ENCODE data around the gene STIP1.

GRCh38 chr11:64230171-64230984 is 44.4 kb downstream of the STIP1 start, which contains the start of gene DNAJC4:
- TF ChIP-seq, protein P1, sequence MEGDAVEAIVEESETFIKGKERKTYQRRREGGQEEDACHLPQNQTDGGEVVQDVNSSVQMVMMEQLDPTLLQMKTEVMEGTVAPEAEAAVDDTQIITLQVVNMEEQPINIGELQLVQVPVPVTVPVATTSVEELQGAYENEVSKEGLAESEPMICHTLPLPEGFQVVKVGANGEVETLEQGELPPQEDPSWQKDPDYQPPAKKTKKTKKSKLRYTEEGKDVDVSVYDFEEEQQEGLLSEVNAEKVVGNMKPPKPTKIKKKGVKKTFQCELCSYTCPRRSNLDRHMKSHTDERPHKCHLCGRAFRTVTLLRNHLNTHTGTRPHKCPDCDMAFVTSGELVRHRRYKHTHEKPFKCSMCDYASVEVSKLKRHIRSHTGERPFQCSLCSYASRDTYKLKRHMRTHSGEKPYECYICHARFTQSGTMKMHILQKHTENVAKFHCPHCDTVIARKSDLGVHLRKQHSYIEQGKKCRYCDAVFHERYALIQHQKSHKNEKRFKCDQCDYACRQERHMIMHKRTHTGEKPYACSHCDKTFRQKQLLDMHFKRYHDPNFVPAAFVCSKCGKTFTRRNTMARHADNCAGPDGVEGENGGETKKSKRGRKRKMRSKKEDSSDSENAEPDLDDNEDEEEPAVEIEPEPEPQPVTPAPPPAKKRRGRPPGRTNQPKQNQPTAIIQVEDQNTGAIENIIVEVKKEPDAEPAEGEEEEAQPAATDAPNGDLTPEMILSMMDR (IDR thresholded peaks at IDR 0.05 in 8 of 11, conservative IDR thresholded peaks at IDR 0.05 in 3 of 11) = peak in 1 of 11 experiments; percentile 20
- TF ChIP-seq POLR2A (IDR thresholded peaks at IDR 0.05) (peak in 1 of 3 donors; percentile 19), POLR2AphosphoS5 (IDR thresholded peaks at IDR 0.05) (peak; percentile 86 to 89 (median 86))
